Esophagus squamous epithelium (tissue), 5 donors: ENCODE measurements around the gene KRT15. TPM values are rescaled to one million over a fixed set of nuclear protein-coding genes. Genes with fewer than 3 reads are reported as not detected.
A peak's percentile ranks its signal among the peaks of the same experiment; 100 is the strongest.
"Not testable (repeated sequence)": the region's sequence is repeated elsewhere in the genome, so short reads cannot be mapped to it uniquely, and the experiment has no call there.

Experiments
- DNase-seq: peaks from one replicate; lab custom pipeline; 2025; lab: John Stamatoyannopoulos, UW
- H3K27ac ChIP-seq, 4 donors: fragments of 200-600 bp; sonication (generic); one replicate each; pipeline ENCODE4 v1.5.1; 2016 to 2019; ENCODE audit warnings: mild to moderate bottlenecking in 1 of 4
- H3K27me3 ChIP-seq, 4 donors: fragments of 200-600 bp; sonication (generic); 1 replicate in 3 of 4; 2 replicates in 1 of 4; pipeline versions ENCODE4 v1.5.1 to v1.6.0; 2017 to 2021; ENCODE audit warnings: antibody characterized with exemption in 1 of 4
- H3K36me3 ChIP-seq, 3 donors: fragments of 200-600 bp; sonication (generic); one replicate each; pipeline ENCODE4 v1.5.1; 2016 to 2019
- H3K4me1 ChIP-seq, 3 donors: fragments of 200-600 bp; sonication (generic); one replicate each; pipeline ENCODE4 v1.5.1; 2017 to 2019
- H3K4me3 ChIP-seq, 4 donors: fragments of 200-600 bp; sonication (generic); 1 replicate in 3 of 4; 2 replicates in 1 of 4; pipeline ENCODE4 v1.5.1; 2016 to 2019; ENCODE audit warnings: mild to moderate bottlenecking in 2 of 4, moderate library complexity in 1 of 4
- H3K9me3 ChIP-seq, 3 donors: fragments of 200-600 bp; sonication (generic); one replicate each; pipeline ENCODE4 v1.5.1; 2016 to 2019
- CTCF ChIP-seq, 6 experiments: fragments of 450-650 bp in 4 of 6; fragments of 200-600 bp in 2 of 6; sonication (generic) in 2 of 6; IDR thresholded peaks; one replicate each; pipeline ENCODE4 v1.5.1; 2016 to 2019; ENCODE audit warnings: antibody characterized with exemption in 6 of 6, mild to moderate bottlenecking in 4 of 6, moderate library complexity in 4 of 6
- POLR2A ChIP-seq, 4 donors: fragments of 450-650 bp; IDR thresholded peaks; one replicate each; pipeline ENCODE4 v1.6.1; 2017; ENCODE audit warnings: antibody characterized with exemption in 4 of 4, mild to moderate bottlenecking in 4 of 4, moderate library complexity in 3 of 4
- WGBS, 2 donors: methylation state at CpG; one replicate each; pipeline ENCODE4 v1.1.5; 2018; 5-methylcytosine and 5-hydroxymethylcytosine counted together
- intact Hi-C: fragments of 100-400 bp; cut with DNase I; formaldehyde crosslinking; loops from one replicate; pipeline ENCODE4 v1.15.0; 2022
- total RNA-seq, 4 donors: library from RNA; depleted of rRNA; stranded (reverse); fragments of >200 nt; gene quantifications; one replicate each; pipeline ENCODE4 v1.1.0, GENCODE V29; 2016
- donor health status: DM: yes; HTN: yes; CAD: no.

The KRT15 gene
- total RNA-seq, 4 donors from 2014 or later, result 743 to 2,833 (median 2,484) TPM

GRCh38 chr17:41545829-41546410 is 27.2 kb upstream of the KRT15 start:
- H3K27me3 ChIP-seq, result no peaks in the 10 kb centered on the region
- H3K36me3 ChIP-seq, result no peaks in the 10 kb centered on the region
- TF ChIP-seq POLR2A (IDR thresholded peaks at IDR 0.05) (no peak), CTCF (IDR thresholded peaks at IDR 0.05) (no peak)
- H3K9me3 ChIP-seq, result no peaks in the 10 kb centered on the region
- peaks cover 22 to 50% (median 31%) of the 10 kb centered on the region in 3 donors for H3K4me1 ChIP-seq
- no peak overlapping the region for H3K4me3 ChIP-seq
- no peak overlapping the region for H3K27ac ChIP-seq
- WGBS, 2 donors, result 72 to 85% methylated on average over 8 to 13 of the region's 13 CpGs
- intact Hi-C loops, result loop anchor here (5.0 to 10.0 kb wide), 2 partner anchors 116 to 641 kb away; no protein-coding TSS in a partner anchor
- DNase-seq, result no peak

GRCh38 chr17:41544935-41545334 is 26.2 kb upstream of the KRT15 start:
- no peak for TF ChIP-seq POLR2A (IDR thresholded peaks at IDR 0.05)
- TF ChIP-seq CTCF (IDR thresholded peaks at IDR 0.05), result no peak
- intact Hi-C loops, result loop anchor here (5.0 to 10.0 kb wide), 2 partner anchors 117 to 640 kb away; no protein-coding TSS in a partner anchor
- Histone ChIP-seq H3K4me3 (no peak overlapping the region), H3K9me3 (no peaks in the 10 kb centered on the region), H3K4me1 (peaks cover 22 to 45% (median 31%) of the 10 kb centered on the region in 3 donors), H3K27ac (no peak overlapping the region), H3K27me3 (no peaks in the 10 kb centered on the region), H3K36me3 (no peaks in the 10 kb centered on the region)
- 93 to 100% methylated on average over 1 to 5 of the region's 5 CpGs for WGBS, 2 donors
- DNase-seq, result no peak

GRCh38 chr17:41544491-41544892 is 25.8 kb upstream of the KRT15 start:
- no peak for DNase-seq
- TF ChIP-seq CTCF (IDR thresholded peaks at IDR 0.05) (no peak), POLR2A (IDR thresholded peaks at IDR 0.05) (no peak)

GRCh38 chr17:41542786-41543185 is 24.1 kb upstream of the KRT15 start:
- not testable (repeated sequence) for H3K27ac ChIP-seq, H3K9me3 ChIP-seq, H3K36me3 ChIP-seq, H3K4me3 ChIP-seq, H3K27me3 ChIP-seq, DNase-seq
- WGBS, 2 donors, result 75 to 81% methylated on average over 10 of the region's 10 CpGs
- peaks cover 8 to 38% (median 19%) of the 10 kb centered on the region in 3 donors for H3K4me1 ChIP-seq
- intact Hi-C loops, result loop anchor here (10.0 kb wide), 1 partner anchor 638 kb away; no protein-coding TSS in a partner anchor

More at GRCh38 chr17:41544491-41544892, 25.8 kb upstream of the KRT15 start:
- Histone ChIP-seq H3K4me1 (peaks cover 21 to 40% (median 27%) of the 10 kb centered on the region in 3 donors), H3K27me3 (no peaks in the 10 kb centered on the region), H3K9me3 (no peaks in the 10 kb centered on the region), H3K27ac (peak overlapping the region in 1 of 4 donors; percentile 30), H3K4me3 (no peak overlapping the region), H3K36me3 (no peaks in the 10 kb centered on the region)
- intact Hi-C loops, result loop anchor here (10.0 kb wide), 1 partner anchor 640 kb away; no protein-coding TSS in a partner anchor
- WGBS, 2 donors, result 52 to 56% methylated on average over 2 of the region's 5 CpGs

DNA sequence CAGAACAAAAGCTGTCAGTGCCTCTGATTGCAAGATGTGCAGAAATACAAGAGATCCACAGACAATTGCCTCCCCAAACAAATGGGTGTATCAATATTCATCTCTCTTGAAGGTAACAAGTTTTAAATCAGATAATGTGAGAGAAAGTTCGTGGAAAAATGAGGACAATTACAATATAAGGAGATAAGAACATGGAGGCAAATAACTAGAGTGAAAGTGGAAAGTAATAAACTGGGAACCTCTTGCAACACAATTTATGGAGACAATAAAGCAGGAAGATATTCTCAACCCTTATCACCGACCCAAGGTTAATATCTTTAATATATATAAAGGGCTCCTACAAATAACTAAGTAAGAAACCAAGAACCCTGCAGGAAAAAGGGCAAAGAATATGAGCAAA is 23.7 kb upstream of the KRT15 start:
- Histone ChIP-seq H3K27ac (no peak overlapping the region), H3K27me3 (no peaks in the 10 kb centered on the region), H3K4me3 (no peak overlapping the region), H3K36me3 (no peaks in the 10 kb centered on the region), H3K4me1 (peaks cover 8 to 38% (median 14%) of the 10 kb centered on the region in 3 donors), H3K9me3 (no peaks in the 10 kb centered on the region)
- WGBS, 2 donors, result 43 to 64% methylated on average over 2 of the region's 2 CpGs
- no peak for DNase-seq
- intact Hi-C loops, result loop anchor here (10.0 kb wide), 1 partner anchor 638 kb away; no protein-coding TSS in a partner anchor
- TF ChIP-seq POLR2A (IDR thresholded peaks at IDR 0.05) (no peak), CTCF (IDR thresholded peaks at IDR 0.05) (no peak)
